ENCODE data around the gene GLIS2. TPM values are rescaled to one million over a fixed set of nuclear protein-coding genes. Genes with fewer than 3 reads are reported as not detected.
A peak's percentile ranks its signal among the peaks of the same experiment; 100 is the strongest.

The GLIS2 gene
- total and polyA plus RNA-seq, 12 donors, result 6.9 to 16.9 (median 13.9) TPM

GRCh38 chr16:4271176-4272113, 44.4 kb upstream of the GLIS2 start:
- no peaks in the 10 kb centered on the region for H3K27me3 ChIP-seq
- ATAC-seq (peak; percentile 83 to 90 (median 89)), DNase-seq (peak; percentile 92 to 93)
- WGBS, 2 donors, result 0% methylated on average over 65 to 72 of the region's 72 CpGs
- H3K4me1 ChIP-seq, result peaks cover 0 to 29% (median 17%) of the 10 kb centered on the region in 9 donors
- H3K4me3 ChIP-seq, result peak overlapping the region; percentile 71 to 96 (median 86)
- no peaks in the 10 kb centered on the region for H3K9me3 ChIP-seq
- peak overlapping the region; percentile 72 to 97 (median 91) for H3K27ac ChIP-seq
- TF ChIP-seq CTCF (IDR thresholded peaks at IDR 0.05), result peak in 3 of 9 donors; percentile 17 to 48 (median 17)
- intact Hi-C loops (cut with DNase I), result loop anchor here in 4 of 10 donors (5.0 kb wide), 2 partner anchors 51 to 56 kb away; no protein-coding TSS in a partner anchor
- no peaks in the 10 kb centered on the region for H3K36me3 ChIP-seq

- Histone ChIP-seq H3K27ac (peak overlapping the region; percentile 72 to 97 (median 91)), H3K27me3 (no peaks in the 10 kb centered on the region), H3K9me3 (no peaks in the 10 kb centered on the region), H3K36me3 (no peaks in the 10 kb centered on the region), H3K4me3 (peak overlapping the region; percentile 71 to 96 (median 86)), H3K4me1 (peaks cover 0 to 29% (median 17%) of the 10 kb centered on the region in 9 donors)
- DNase-seq, result peak; percentile 55 to 66
- peak in 5 of 8 donors; percentile 5 to 25 (median 8) for ATAC-seq
- WGBS, 2 donors, result 0% methylated on average over 64 to 79 of the region's 79 CpGs
- TF ChIP-seq CTCF (IDR thresholded peaks at IDR 0.05), result no peak
- intact Hi-C loops (cut with DNase I), result loop anchor here in 4 of 10 donors (5.0 kb wide), 2 partner anchors 50 to 55 kb away; no protein-coding TSS in a partner anchor
Measured at GRCh38 chr16:4272114-4272956, 43.5 kb upstream of the GLIS2 start.

GRCh38 chr16:4273858-4274311, 42.0 kb upstream of the GLIS2 start:
- peak overlapping the region; percentile 66 to 96 (median 86) for H3K4me3 ChIP-seq
- TF ChIP-seq CTCF (IDR thresholded peaks at IDR 0.05), result peak in 8 of 9 donors; percentile 15 to 69 (median 42)
- 3 to 4% methylated on average over 25 of the region's 25 CpGs for WGBS, 2 donors
- peak overlapping the region; percentile 81 to 97 (median 91) for H3K27ac ChIP-seq
- no peaks in the 10 kb centered on the region for H3K36me3 ChIP-seq
- DNase-seq (peak; percentile 70 to 71), ATAC-seq (peak; percentile 34 to 60 (median 48))
- intact Hi-C loops (cut with DNase I), result loop anchor here in 4 of 10 donors (5.0 kb wide), 2 partner anchors 48 to 53 kb away; no protein-coding TSS in a partner anchor
- H3K9me3 ChIP-seq, result no peaks in the 10 kb centered on the region
- peaks cover 0 to 29% (median 17%) of the 10 kb centered on the region in 9 donors for H3K4me1 ChIP-seq
- H3K27me3 ChIP-seq, result no peaks in the 10 kb centered on the region

DNA sequence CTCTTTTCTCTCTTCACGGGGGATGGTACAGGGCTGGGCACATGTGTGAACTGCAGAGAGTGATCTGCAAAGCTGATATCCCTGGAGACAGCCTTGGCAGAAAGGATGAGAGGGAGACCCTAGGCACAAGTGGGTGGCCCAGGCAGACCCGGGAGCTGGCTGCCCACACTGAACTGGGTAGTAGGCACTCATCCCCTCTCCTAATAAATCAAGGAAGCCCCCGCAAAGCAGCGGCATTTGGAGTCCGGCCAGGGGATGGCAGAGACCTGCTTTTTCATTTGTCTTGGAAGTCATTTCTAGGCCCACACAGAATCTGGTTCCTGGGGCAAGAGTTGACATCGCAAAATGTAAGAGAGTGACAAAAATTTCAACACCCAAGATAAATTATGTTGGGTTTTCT, 40.0 kb upstream of the GLIS2 start:
- DNase-seq, result no peak
- intact Hi-C loops (cut with DNase I), result no loop called here
- no peak for TF ChIP-seq CTCF (IDR thresholded peaks at IDR 0.05)
- WGBS, 2 donors, result 86 to 88% methylated on average over 6 of the region's 6 CpGs
- H3K9me3 ChIP-seq, result peaks cover 0 to 4% (median 0%) of the 10 kb centered on the region in 11 donors
- H3K36me3 ChIP-seq, result no peaks in the 10 kb centered on the region
- H3K4me3 ChIP-seq, result no peak overlapping the region
- no peak for ATAC-seq
- no peaks in the 10 kb centered on the region for H3K27me3 ChIP-seq
- no peak overlapping the region for H3K27ac ChIP-seq
- peaks cover 0 to 24% (median 13%) of the 10 kb centered on the region in 9 donors for H3K4me1 ChIP-seq

Measured in heart right ventricle (tissue), 16 donors.